Activated CD8-positive, alpha-beta memory T cell treated with anti-CD3 and anti-CD28 coated beads, Interleukin-2, amount 50 U/mL, for 24 hours (primary cell): ENCODE results near the gene DRG1.
"Not testable (repeated sequence)": the region's sequence is repeated elsewhere in the genome, so short reads cannot be mapped to it uniquely, and the experiment has no call there.

ENCODE experiments used
- DNase-seq: peaks from one replicate; pipeline ENCODE4 v3.0.0-alpha.2; 2020; ENCODE audit errors: extremely low read depth

DRG1 gene

DNA sequence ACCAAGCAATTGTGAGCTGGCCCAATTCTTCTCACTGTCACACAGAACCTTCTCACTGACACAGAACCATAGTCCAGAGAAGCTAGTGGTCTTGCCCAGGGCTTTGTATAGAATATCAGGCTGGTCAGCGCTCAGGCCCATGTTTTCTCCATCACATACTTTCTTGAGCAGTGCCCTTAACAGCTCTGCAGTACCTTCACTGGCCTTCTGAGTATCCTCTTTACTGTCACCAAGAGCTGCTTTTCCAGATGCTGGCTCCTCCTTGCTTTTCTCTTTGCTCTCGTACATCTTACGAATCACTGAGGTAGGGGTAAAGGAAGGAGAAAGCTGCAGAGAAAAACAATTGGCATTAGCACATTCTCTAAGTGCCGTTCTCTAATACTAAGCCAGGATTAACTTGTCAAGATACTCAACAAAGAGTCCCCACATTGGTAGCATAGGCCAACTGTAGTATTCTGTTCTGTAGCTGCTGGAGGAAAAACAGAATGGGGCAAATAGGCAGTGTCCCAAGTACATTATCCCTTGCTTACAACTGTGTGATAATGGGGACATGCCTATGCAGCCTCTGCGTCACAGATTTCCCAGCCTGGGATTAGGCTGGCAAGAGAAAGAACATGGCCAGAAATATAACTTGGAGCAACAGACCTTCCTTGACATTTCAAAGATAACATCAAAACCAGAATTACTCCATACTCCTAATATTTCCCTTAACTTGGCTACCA lies 43.5 kb downstream of the DRG1 start:
- DNase-seq, result no peak

DNA sequence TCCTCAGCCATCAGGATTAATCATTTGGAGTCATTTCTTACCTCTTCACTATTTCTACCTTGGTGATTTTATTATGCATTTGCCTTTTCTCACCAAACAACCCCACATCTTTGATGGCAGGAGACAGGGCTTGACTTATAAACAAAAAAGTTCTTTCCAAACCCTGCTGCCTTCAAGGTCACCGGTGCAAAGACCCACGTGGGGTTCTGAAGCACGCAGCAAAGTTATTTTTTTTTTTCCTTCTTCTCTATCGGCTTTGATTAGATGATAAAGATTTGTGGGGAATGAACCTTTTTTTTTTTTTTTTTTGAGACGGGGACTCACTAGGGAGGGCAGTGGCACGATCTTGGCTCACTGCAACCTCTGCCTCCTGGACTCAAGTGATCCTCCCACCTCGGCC lies 44.1 kb downstream of the DRG1 start:
- DNase-seq, result no peak

DNA sequence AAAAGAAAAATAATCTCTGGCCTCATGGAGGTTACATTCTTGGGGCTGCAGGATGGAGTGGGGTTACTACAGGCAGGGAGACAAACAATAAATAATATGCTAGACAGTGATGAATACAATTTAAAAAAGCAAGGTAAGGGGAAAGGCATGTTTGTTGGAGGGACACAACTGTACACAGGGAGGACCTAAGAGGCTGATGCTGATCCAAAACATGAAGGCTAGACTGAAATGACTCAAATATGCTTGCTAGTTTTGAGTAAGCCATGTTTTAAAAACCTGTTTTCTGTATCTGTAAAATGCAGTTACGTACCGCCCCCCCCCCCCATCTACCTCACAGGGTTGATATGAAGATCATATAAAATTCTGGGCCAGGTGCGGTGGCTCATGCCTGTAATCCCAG lies 46.2 kb downstream of the DRG1 start:
- no peak for DNase-seq

DNA sequence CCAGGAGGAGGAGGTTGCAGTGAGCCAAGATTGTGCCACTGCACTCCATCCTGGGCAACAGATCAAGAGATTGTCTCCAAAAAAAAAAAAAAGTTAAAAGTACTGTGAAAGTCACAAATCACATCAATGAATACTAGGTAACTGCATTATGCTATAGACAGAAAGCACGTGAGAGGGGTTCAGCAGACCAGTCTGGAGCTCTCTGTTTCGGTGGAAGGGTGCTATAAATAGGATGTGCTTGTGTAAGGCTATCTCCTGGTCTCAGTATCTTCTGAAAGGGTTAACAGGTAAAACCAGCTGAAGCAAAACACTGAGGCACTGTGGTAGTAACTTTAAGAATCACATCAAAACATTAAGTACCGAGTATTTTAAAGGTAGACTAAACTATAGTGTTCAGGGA lies 46.8 kb downstream of the DRG1 start:
- no peak for DNase-seq

DNA sequence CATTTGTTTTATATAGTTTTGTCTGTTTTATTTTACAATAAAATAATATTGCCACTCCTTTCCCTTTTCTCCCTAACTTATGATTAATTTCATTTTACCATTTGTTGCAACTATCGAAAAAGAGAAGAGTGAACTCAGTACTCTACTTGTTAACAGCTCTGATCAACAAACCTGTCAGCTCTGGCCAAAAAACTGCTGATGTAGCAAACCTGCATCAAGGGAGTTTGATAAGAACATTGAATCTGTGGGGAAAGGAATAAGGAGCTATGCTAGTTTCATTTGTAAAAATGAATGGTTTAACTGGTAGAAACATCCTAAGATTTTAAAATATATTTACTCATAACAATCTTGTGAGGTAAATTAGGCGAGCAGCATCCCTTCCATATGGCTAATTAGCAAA lies 47.4 kb downstream of the DRG1 start:
- no peak for DNase-seq

DNA sequence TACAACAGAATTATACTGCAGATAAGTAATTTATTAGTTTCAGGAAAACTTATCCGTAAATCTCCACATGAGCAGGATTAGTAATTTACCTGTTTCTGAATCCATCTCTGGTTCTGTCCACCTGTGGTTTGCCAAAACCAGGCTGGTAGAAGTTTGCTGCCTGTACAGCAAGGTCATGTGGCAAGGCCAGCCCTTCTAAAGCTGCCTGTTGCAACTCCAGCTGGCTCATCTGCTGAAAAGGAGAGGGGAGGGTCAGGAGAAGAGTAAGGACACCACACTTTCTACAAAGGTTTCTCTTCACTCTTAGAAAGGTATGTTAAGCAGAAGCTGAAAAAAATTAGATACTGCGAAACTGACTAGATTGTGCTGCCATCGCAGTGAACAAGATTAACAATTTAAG lies 47.9 kb downstream of the DRG1 start:
- no peak for DNase-seq

DNA sequence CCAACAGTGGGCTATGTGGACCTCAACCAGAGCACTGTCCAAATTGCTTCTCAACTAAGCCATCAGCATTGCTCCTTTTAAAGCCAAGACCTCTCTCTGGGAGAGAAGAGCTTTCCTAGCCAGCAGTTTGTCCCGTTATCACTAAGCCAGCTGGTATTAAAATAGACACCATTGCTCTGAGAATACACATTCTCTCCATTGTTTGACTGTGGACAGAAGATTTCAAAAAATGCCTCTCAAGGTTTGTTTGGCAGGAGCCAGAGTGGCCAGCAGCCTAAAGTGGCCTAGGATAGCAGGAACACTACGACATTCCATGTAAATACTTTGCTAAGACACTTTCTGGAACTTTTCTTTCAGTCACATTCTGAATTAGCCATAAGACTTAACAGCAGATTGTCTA lies 49.0 kb downstream of the DRG1 start:
- DNase-seq, result no peak

DNA sequence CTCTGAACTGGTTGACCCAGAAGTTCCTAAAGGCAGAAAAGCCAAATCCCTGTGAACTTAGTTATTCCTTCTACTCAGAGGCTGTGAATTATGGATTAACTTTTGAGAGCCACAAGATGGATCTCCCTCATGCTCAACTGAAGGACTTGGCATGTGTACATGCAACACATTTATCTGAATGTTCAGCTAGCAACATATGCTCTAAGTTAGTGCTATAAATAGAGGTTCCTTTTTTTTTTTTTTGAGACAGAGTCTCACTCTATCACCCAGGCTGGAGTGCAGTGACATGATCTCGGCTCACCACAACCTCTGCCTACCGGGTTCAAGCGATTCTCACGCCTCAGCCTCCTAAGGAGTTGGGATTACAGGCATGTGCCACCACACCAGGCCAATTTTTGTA lies 50.1 kb downstream of the DRG1 start:
- DNase-seq, result no peak

DNA sequence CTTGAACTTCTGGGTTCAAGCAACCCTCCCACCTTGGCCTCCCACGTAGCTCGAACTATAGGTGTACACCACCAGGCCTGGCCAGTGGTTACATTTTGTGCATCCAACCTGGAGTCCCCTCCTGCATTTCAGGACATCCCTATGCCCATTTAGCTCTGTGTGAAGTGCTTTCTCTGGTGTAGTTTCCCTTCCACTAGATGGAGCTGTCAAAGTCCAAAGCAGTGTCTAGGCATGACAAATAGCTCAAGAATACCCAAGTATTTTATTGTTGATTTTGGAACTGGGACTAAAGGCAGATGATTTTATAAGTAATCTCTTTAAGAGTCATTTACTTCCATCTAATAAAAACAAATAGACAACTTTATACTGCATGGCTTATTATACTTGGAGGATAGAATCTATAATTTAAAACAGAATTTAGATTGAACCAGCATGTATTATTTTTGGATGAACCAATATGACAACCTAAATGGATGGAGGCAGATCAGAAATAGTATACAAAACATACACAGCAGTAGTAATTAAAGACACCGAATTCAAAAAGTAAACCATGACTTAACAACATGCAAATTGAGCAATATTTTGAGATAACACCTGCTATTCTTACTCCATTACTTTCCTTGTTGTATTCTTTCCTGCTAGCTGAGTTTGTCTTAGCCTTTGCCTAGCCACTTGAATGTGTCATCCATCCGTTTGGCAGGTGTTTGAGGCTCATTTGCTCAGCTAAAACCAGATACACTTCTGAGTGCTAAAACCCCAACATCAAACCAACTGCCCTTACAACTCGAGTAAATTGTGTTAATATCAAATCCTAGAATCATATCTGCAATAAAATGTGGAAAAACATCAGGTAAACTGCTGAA lies 52.5 kb downstream of the DRG1 start:
- DNase-seq, result no peak

DNA sequence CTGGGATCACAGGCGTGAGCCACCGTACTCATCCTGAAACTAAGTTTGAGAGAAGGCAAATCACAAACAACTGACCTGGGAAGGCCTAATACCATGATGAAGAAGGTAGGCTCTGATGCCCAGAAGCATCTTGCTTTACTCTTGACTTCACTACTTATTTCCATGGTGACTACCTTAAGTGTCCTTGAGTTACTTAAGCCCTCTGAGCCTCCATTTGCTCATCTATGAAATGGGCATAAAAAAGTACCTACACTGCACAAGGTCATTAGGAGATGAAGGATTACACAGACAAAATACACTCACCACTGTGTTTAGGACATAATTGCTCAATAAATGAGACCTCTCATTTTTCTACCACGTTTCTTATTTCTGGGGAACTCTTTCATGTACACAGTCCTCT lies 62.3 kb downstream of the DRG1 start:
- DNase-seq, result no peak

DNA sequence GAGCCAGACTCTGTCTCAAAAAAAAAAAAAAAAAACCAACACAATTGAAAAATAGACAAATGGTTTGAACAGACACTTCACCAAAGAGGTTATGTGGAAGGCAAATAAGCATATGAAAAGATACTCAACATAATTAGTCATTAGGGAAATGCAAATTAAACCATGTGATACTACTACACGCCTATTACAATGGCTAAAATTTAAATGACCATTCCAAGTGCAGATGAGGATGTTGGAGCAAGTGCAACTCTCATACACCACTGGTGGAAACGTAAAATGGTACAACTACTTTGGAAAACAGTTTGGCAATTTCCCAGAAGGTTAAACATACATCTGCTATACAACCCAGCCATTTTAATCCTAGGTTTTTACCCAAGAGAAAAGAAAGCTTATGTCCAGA lies 65.9 kb downstream of the DRG1 start:
- no peak for DNase-seq

DNA sequence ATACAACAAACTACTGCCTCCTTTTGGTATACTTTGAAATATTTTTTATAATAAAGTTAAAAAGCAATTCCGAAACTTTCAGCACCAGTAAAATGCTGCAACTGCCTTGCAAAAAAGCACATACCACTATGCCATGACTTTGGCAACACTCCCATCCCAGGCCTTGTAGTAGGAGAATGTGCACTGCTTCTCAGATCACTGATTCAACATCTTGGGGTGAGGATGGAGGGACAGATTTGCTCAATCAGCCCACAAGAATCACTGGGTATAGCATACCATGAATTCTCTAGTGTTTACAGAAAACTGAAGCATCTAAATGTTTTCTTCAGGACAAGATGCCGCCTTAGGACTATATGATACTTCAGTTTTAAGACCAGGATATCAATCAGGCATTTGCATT lies 75.3 kb downstream of the DRG1 start:
- DNase-seq, result no peak

DNA sequence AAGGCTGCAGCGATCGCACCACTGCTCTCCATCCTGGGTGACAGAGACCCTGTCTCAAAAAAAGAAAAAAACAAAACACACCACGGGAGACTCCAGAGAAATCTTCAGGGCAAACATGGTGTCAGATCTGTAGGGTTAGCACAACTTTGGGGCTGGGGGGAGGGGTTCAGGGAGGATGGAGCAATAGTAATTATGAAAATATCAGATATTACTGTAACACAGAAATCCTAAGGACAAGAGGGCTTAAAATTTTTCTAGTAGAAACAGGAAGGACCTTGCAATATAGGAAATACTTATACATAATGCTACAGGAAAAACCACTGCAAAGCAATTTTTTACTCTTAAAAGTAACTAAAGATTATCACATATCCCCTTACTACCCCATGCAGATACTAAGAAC lies 76.4 kb downstream of the DRG1 start:
- no peak for DNase-seq

DNA sequence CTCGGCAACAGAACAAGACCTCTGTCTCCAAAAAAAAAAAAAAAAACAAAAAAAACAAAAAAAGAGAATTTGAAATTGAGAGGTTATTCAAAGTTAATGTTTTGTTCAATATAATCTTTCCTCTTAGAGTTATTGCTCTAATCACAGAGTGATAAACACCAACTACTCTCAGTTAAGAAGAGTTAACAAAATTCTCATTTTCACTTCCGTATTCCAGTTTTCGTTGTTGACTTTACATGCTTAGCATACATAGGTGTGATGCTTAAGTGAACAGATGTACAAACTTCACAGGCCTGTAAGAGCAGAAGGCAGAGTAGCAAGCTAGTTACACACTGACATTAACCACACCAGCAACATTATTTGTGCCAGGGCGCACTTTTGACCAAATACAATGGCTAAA lies 77.9 kb downstream of the DRG1 start:
- DNase-seq, result no peak

DNA sequence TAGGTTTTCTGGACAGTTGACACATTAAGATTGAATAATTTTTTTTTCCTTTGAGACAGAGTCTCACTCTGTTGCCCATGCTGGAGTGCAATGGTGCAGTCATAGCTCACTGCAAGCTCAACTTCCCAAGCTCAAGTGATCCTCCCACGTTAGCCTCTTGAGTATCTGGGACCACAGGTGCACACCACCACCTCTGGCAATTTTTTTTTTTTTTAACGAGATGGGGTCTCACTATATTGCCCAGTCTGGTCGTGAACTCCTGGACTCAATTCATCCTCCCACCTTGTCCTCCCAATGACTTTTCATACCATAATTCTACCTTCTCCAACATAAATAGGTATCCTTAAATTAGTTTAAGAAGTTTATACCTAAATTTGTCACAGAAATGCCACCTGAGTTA lies 81.7 kb downstream of the DRG1 start:
- no peak for DNase-seq

DNA sequence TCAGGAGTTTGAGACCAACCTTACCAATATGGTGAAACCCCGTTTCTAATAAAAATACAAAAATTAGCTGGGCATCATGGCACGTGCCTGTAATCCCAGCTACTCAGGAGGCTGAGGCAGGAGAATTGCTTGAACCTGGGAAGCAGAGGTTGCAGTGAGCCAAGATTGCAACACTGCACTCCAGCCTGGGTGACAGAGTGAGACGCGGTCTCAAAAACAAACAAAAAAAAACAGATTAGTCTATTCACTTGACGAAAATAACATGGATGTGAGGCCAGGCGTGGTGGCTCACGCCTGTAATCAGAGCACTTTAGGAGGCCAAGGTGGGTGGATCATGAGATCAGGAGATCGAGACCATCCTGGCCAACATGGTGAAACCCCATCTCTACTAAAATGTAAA lies 83.1 kb downstream of the DRG1 start:
- not testable (repeated sequence) for DNase-seq
